ENCODE measurements around the gene ABCC5.

DNA sequence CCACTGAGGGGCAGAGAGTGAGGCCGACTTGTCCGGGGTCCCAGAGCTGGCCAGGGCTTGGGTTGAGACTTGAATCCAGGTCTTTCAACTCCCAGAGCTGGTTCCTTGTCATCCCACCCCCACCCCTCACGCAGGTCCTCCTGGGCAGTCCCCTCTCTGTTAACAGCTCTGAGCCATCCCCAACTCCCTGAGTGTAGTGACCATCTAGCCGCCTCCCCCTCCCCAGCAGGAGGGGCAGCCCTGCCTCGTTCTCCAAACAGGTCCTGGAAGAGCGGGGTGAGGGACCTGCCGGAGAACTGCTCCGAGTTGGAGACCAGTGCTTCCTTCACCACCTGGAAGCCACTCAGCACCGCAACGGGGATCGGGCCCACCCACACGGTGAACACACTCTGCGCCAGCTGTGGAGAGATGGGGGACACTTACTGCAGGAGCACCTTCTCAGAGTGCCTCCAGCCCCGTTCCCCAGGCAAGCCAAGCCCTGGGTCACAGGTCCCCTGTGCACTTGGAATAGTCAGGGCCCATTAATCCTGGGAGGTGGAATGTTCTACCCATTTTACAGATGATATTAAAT lies 108.6 kb downstream of the ABCC5 start:
- TF ChIP-seq, protein P1, sequence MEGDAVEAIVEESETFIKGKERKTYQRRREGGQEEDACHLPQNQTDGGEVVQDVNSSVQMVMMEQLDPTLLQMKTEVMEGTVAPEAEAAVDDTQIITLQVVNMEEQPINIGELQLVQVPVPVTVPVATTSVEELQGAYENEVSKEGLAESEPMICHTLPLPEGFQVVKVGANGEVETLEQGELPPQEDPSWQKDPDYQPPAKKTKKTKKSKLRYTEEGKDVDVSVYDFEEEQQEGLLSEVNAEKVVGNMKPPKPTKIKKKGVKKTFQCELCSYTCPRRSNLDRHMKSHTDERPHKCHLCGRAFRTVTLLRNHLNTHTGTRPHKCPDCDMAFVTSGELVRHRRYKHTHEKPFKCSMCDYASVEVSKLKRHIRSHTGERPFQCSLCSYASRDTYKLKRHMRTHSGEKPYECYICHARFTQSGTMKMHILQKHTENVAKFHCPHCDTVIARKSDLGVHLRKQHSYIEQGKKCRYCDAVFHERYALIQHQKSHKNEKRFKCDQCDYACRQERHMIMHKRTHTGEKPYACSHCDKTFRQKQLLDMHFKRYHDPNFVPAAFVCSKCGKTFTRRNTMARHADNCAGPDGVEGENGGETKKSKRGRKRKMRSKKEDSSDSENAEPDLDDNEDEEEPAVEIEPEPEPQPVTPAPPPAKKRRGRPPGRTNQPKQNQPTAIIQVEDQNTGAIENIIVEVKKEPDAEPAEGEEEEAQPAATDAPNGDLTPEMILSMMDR (IDR thresholded peaks at IDR 0.05) = no peak
- TF ChIP-seq POLR2A (IDR thresholded peaks at IDR 0.05) (no peak), POLR2AphosphoS5 (IDR thresholded peaks at IDR 0.05) (no peak)
